K562 (cell line): ENCODE measurements around the gene ZNF202. TPM values are rescaled to one million over a fixed set of nuclear protein-coding genes. Genes with fewer than 3 reads are reported as not detected.

Experiments
- AFF1 ChIP-seq, 2 experiments: fragments of 450-650 bp; IDR thresholded peaks; 2 replicates each; pipeline ENCODE4 v1.6.1; 2018; ENCODE audit warnings: mild to moderate bottlenecking in 2 of 2, low read depth in 1 of 2; ENCODE audit not compliant: partially characterized antibody in 2 of 2
- BRCA1 ChIP-seq, 2 experiments: fragments of 450-650 bp in 1 of 2; sonication (generic) in 1 of 2; formaldehyde crosslinking in 1 of 2; IDR thresholded peaks; 2 replicates each; pipeline versions ENCODE4 v1.5.0 to v1.6.1; 2017 to 2020; ENCODE audit warnings: mild to moderate bottlenecking in 1 of 2, missing genetic modification reagents in 1 of 2
- ELK3 ChIP-seq: fragments of 450-650 bp; formaldehyde crosslinking; IDR thresholded peaks from 2 replicates; pipeline ENCODE4 v1.4.0; 2020; ENCODE audit warnings: mild to moderate bottlenecking
- ETS1 ChIP-seq: conservative IDR thresholded peaks from 2 replicates; pipeline ENCODE4 v1.6.1; 2011; ENCODE audit warnings: low read depth, mild to moderate bottlenecking, low read length; ENCODE audit not compliant: control insufficient read depth
- GTF3C2 ChIP-seq: IDR thresholded peaks from 3 replicates; pipeline ENCODE4 v1.6.1; 2011; ENCODE audit warnings: borderline replicate concordance, mild to moderate bottlenecking, moderate library complexity; ENCODE audit not compliant: insufficient read length; ENCODE audit errors: extremely low read depth
- KLF6 ChIP-seq: fragments of 250-450 bp; sonication (Bioruptor Pico); IDR thresholded peaks from 2 replicates; pipeline ENCODE4 v1.4.0; 2020; ENCODE audit warnings: mild to moderate bottlenecking, moderate library complexity, borderline replicate concordance
- NBN ChIP-seq: fragments of 450-650 bp; IDR thresholded peaks from 2 replicates; pipeline ENCODE4 v1.6.1; 2016; ENCODE audit warnings: low read depth, mild to moderate bottlenecking
- SRSF9 ChIP-seq: fragments of 200-400 bp; formaldehyde crosslinking; IDR thresholded peaks from 2 replicates; pipeline ENCODE4 v1.6.1; 2017; ENCODE audit warnings: low read depth, low read length, borderline replicate concordance
- TAF1 ChIP-seq: IDR thresholded peaks from 2 replicates; pipeline ENCODE4 v1.6.1; 2011; ENCODE audit warnings: mild to moderate bottlenecking, low read length, moderate library complexity; ENCODE audit not compliant: insufficient read depth, control insufficient read depth, severe bottlenecking; ENCODE audit errors: extremely low read depth
- ZC3H8 ChIP-seq: fragments of 450-650 bp; IDR thresholded peaks from 2 replicates; pipeline ENCODE4 v1.6.1; 2017
- ZNF639 ChIP-seq, 2 experiments: fragments of 200-800 bp in 1 of 2; sonication (Bioruptor generic) in 1 of 2; sonication (generic) in 1 of 2; formaldehyde crosslinking in 1 of 2; IDR thresholded peaks in 1 of 2; conservative IDR thresholded peaks in 1 of 2; 2 replicates each; pipeline versions ENCODE4 v1.5.0 to v1.6.1; 2016 to 2020; ENCODE audit warnings: missing compliant biosample characterization in 1 of 2, missing genetic modification characterization in 1 of 2, missing genetic modification reagents in 1 of 2
- ZNF780A ChIP-seq: fragments of 250-450 bp; sonication (Bioruptor Pico); IDR thresholded peaks from 2 replicates; pipeline ENCODE4 v1.5.0; 2021; ENCODE audit warnings: mild to moderate bottlenecking
- ZZZ3 ChIP-seq: fragments of 450-650 bp; IDR thresholded peaks from 2 replicates; pipeline ENCODE4 v1.6.1; 2016; ENCODE audit warnings: antibody characterized with exemption, mild to moderate bottlenecking, moderate library complexity
- polyA plus RNA-seq, 8 experiments: library from polyadenylated mRNA; depleted of rRNA in 4 of 8; stranded (reverse) in 5 of 8; unstranded in 3 of 8; fragments of >200 nt; fragmentation: Nextera tagmentation in 2 of 8; fragmentation: Illumina TruSeq in 1 of 8; extraction: Ambion mirVana in 2 of 8; extraction: Trizol in 1 of 8; gene quantifications; 2 replicates each; pipeline versions ENCODE4 v1.2.1 to v1.2.3, GENCODE V29; 2011 to 2014; ENCODE audit warnings: inconsistent platforms in 1 of 8, missing spikeins in 1 of 8
- total RNA-seq, 7 experiments: library from RNA; depleted of rRNA in 6 of 7; stranded (reverse); fragments of >200 nt in 6 of 7; fragmentation: Illumina TruSeq in 2 of 7; extraction: Trizol in 2 of 7; gene quantifications; 2 replicates each; pipeline versions ENCODE4 v1.2.1 to v1.2.3, GENCODE V29; 2011 to 2021; ENCODE audit warnings: low replicate concordance in 1 of 7

The ZNF202 gene
- total and polyA plus RNA-seq, 9 of the 15 experiments (the other 6 are each of a cell fraction or from before 2014, with no cell fraction given), result 2.3 to 18.7 (median 12.7) TPM

- TF ChIP-seq GTF3C2, result no peak
- no peak for TF ChIP-seq ZZZ3
- TF ChIP-seq TAF1, result peak; percentile 70
- TF ChIP-seq SRSF9, result no peak
- TF ChIP-seq ETS1, result peak; percentile 89
- TF ChIP-seq NBN, result peak; percentile 39; the same call in 1 of the 2 replicates
- TF ChIP-seq BRCA1 (IDR thresholded peaks at IDR 0.05), result no peak
- no peak for TF ChIP-seq BRCA1 (CRISPR knock-in tag; IDR thresholded peaks at IDR 0.05)
- TF ChIP-seq ZC3H8, result no peak
- TF ChIP-seq ZNF639 (CRISPR knock-in tag; conservative IDR thresholded peaks at IDR 0.05 in 1 of 2, IDR thresholded peaks at IDR 0.05 in 1 of 2), result no peak; a peak in 1 of 4 replicates
- no peak for TF ChIP-seq ZNF780A (CRISPR knock-in tag)
- no peak for TF ChIP-seq ELK3 (CRISPR knock-in tag)
- TF ChIP-seq KLF6, result 0 out of 2 replicates have a peak, but pooled peaks have one; percentile 16
- TF ChIP-seq AFF1 (IDR thresholded peaks at IDR 0.05; ENCODE audit: low read depth in 1 of 2, partially characterized antibody in 2 of 2), result no peak
Measured at GRCh38 chr11:123741159-123742030, at the start of gene ZNF202 (continued).
